Liver (tissue), 3 donors: Measurements from ENCODE around the gene PC.
A peak's percentile ranks its signal among the peaks of the same experiment; 100 is the strongest.

Source experiments
- FOXA2 ChIP-seq: IDR thresholded peaks from 2 replicates; pipeline ENCODE4 v1.6.1; 2016; ENCODE audit warnings: antibody characterized with exemption
- GABPA ChIP-seq, 2 donors: IDR thresholded peaks in 1 of 2; conservative IDR thresholded peaks in 1 of 2; 2 replicates each; pipeline ENCODE4 v1.6.1; 2016; ENCODE audit warnings: antibody characterized with exemption in 2 of 2, mild to moderate bottlenecking in 1 of 2, moderate library complexity in 1 of 2
- JUND ChIP-seq, 2 donors: IDR thresholded peaks; 2 replicates each; pipeline ENCODE4 v1.6.1; 2016; ENCODE audit warnings: antibody characterized with exemption in 2 of 2
- SP1 ChIP-seq: IDR thresholded peaks from 2 replicates; pipeline ENCODE4 v1.6.1; 2018; ENCODE audit warnings: antibody characterized with exemption, mild to moderate bottlenecking
- TF ChIP-seq, protein P1 (sequence below): IDR thresholded peaks from 2 replicates; pipeline ENCODE4 v1.6.1; 2016; ENCODE audit warnings: antibody characterized with exemption
- TF ChIP-seq, protein P2 (sequence below): fragments of 150-350 bp; IDR thresholded peaks from 2 replicates; pipeline ENCODE4 v1.5.1; 2017; ENCODE audit warnings: improper control_type of control experiment, low read depth, low read length; ENCODE audit not compliant: missing input control
- TF ChIP-seq, protein P3 (sequence below): IDR thresholded peaks from 2 replicates; pipeline ENCODE4 v1.6.1; 2016; ENCODE audit warnings: antibody characterized with exemption, mild to moderate bottlenecking
- donor health status: healthy.
- donor health status: healthy.

DNA sequence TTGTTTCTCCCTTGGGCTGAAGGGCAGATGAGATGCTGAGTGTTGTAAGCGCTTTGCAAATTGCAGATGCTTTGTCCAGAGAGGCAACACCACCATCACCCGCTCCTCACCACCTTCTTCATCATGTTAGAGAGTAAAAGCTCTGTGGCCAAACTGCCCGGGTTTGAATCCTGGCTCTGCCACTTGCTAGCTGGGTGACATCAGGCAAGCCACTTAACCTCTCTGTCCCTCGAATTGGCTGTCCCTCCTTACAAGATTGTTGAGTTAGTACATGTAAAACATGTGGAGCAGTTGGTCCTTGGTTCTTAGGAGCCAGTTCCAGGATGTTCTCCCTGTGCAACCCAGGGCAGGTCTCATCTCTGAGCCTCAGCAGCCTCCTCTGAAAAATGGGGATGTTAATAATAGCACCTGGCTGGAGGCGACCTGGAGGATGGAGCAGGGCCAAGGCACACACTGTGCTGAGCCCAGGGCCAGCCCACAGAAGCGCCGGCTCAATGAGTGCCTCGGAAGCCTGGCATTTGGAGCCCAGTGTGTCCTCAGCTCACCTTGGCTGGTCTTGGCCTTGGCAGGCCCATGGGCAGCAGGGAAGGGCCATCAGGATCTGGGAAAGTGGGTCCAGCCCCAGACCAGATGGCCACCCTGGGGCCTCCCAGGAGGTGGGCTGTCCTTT lies 27.5 kb upstream of the PC start:
- TF ChIP-seq, protein P1, sequence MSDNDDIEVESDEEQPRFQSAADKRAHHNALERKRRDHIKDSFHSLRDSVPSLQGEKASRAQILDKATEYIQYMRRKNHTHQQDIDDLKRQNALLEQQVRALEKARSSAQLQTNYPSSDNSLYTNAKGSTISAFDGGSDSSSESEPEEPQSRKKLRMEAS, result peak; percentile 32
- TF ChIP-seq, protein P2, sequence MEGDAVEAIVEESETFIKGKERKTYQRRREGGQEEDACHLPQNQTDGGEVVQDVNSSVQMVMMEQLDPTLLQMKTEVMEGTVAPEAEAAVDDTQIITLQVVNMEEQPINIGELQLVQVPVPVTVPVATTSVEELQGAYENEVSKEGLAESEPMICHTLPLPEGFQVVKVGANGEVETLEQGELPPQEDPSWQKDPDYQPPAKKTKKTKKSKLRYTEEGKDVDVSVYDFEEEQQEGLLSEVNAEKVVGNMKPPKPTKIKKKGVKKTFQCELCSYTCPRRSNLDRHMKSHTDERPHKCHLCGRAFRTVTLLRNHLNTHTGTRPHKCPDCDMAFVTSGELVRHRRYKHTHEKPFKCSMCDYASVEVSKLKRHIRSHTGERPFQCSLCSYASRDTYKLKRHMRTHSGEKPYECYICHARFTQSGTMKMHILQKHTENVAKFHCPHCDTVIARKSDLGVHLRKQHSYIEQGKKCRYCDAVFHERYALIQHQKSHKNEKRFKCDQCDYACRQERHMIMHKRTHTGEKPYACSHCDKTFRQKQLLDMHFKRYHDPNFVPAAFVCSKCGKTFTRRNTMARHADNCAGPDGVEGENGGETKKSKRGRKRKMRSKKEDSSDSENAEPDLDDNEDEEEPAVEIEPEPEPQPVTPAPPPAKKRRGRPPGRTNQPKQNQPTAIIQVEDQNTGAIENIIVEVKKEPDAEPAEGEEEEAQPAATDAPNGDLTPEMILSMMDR, result no peak
- TF ChIP-seq, protein P3, sequence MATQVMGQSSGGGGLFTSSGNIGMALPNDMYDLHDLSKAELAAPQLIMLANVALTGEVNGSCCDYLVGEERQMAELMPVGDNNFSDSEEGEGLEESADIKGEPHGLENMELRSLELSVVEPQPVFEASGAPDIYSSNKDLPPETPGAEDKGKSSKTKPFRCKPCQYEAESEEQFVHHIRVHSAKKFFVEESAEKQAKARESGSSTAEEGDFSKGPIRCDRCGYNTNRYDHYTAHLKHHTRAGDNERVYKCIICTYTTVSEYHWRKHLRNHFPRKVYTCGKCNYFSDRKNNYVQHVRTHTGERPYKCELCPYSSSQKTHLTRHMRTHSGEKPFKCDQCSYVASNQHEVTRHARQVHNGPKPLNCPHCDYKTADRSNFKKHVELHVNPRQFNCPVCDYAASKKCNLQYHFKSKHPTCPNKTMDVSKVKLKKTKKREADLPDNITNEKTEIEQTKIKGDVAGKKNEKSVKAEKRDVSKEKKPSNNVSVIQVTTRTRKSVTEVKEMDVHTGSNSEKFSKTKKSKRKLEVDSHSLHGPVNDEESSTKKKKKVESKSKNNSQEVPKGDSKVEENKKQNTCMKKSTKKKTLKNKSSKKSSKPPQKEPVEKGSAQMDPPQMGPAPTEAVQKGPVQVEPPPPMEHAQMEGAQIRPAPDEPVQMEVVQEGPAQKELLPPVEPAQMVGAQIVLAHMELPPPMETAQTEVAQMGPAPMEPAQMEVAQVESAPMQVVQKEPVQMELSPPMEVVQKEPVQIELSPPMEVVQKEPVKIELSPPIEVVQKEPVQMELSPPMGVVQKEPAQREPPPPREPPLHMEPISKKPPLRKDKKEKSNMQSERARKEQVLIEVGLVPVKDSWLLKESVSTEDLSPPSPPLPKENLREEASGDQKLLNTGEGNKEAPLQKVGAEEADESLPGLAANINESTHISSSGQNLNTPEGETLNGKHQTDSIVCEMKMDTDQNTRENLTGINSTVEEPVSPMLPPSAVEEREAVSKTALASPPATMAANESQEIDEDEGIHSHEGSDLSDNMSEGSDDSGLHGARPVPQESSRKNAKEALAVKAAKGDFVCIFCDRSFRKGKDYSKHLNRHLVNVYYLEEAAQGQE, result no peak
- TF ChIP-seq GABPA (IDR thresholded peaks at IDR 0.05 in 1 of 2, conservative IDR thresholded peaks at IDR 0.05 in 1 of 2), result no peak
- peak; percentile 72 for TF ChIP-seq SP1
- TF ChIP-seq JUND (IDR thresholded peaks at IDR 0.05), result no peak
- no peak for TF ChIP-seq FOXA2
